Nucleus accumbens (tissue), 56 donors: Measurements from ENCODE around the gene CCDC175.

Source experiments
- DNase-seq, 56 donors: peaks; one replicate each; lab custom pipeline; 2025; lab: John Stamatoyannopoulos, UW

CCDC175 gene

DNA sequence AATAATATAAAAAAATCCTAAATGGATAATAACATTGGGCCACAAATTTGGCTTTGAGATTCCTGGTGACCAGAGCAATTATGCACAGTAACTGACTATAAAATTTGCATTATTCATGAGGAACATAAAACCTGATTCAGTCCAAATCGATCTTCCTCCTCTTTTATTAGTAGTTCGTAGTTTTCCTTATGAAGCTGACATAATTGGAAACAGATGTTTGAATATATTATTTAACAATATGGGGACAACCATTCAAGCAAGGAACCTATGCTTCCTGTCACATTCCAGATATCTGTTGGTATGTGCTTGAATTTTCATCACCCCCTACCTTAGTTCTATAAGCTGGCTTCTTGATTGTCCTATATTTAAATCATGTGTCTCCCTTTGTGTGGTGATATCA lies 34.9 kb downstream of the CCDC175 start:
- no peak for DNase-seq

DNA sequence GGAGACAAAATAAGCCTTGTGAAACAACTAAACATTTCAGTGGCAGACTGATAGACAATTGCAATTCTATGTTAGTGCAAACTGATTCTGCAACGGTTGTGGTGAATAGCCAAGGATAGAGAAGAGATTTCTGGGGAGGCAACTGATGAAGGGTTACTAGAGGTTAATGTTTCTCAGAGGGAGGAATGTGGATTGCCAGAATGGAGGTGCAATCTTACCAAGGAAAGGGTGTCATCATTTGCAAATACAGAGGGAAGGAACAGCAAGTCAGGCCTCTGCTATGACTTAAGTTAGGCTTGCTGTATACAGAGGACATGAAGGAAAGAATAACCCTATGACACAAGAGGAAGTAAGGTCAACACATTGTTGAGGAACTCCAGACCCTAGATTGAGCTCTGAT lies 35.8 kb downstream of the CCDC175 start:
- DNase-seq: no peak

- no peak for DNase-seq
Observed at GRCh38 chr14:59538936-59539335, 37.7 kb downstream of the CCDC175 start.

DNA sequence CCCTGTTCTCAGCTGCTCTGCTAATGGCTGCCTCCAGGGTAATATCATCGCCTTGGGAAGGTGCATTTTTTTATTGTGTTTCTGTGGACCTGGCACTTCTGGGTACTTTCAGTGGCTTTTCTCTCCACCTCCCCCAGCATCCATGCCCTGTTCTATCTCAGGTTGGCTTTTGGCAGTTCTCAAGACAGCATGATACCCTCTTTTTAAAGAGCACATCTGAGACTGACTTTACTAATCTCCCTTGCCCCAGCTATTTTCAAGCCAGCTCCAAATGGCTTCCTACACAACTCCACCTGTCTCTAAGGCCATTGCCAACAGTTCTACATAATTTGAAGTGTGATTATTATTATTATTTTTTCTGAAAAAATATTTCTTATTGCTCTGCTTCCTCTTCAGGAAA lies 39.1 kb downstream of the CCDC175 start:
- DNase-seq: no peak

- DNase-seq: no peak
Observed at GRCh38 chr14:59534361-59534987, 42.1 kb downstream of the CCDC175 start.

DNA sequence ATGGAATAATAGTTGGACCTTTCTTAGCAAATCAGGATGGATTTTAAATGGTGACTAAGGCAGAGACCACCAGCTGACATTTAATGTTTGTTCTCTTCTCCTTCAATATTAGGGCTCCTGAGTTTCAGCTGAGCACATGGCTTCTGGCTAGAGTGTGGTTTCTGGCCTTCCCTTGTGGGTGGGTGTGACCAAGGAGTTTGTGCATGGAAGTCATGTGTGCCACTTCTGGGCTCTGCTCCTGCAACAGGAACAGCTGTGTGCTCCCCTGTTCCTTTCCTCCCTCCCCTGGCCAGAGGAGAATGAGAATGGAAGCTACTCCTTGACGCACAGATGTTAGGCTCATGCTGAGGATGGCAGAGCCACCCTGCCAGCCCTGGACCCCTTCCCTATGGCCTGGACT lies 44.2 kb downstream of the CCDC175 start:
- DNase-seq: no peak

DNA sequence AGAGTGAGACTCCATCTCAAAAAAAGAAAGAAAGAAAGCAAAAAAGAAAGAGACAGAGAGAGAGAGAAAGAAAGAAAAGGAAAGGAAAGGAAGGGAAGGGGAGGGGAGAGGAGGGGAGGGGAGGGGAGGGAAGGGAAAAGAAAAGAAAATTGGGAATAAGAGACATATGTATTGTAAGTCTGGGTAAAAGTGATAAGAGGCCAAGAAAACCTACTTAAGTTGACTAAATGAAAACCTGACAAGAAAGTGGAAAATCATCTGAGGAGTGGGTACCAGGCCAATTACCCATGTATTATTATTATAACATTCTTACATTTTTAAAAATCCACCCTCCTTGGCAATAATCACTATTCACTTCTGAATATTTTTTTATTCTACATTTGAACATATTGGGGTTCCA lies 46.3 kb downstream of the CCDC175 start:
- no peak for DNase-seq

DNA sequence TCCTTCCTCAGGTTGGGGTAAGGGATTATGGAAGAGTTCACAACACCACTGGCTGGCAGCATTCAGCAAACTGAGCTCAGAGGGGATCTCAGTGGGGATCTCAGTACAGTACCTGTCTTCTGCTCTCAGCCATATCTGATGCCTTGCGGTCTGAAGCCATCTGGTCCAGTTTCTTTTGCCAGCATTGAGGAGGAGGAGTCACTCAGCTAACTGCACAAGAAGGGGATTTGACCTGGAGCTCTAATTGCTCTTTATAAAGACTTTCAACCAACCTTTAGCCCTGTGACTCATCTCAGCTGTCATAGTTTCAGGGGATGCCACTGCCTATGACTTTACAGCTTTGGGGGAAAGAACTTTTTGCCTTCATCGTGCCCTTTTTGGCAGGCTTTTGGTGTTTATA lies 47.4 kb downstream of the CCDC175 start:
- no peak for DNase-seq

GRCh38 chr14:59520224-59520623 lies 56.4 kb downstream of the CCDC175 start:
- no peak for DNase-seq

- peak in 2 of 56 donors; percentile 4 to 21 for DNase-seq
Observed at GRCh38 chr14:59511916-59512575, 64.6 kb downstream of the CCDC175 start.

- no peak for DNase-seq
Observed at GRCh38 chr14:59510966-59511365, 65.6 kb downstream of the CCDC175 start.

- peak in 5 of 56 donors; percentile 2 to 22 (median 5) for DNase-seq
Observed at GRCh38 chr14:59510001-59510400, 66.6 kb downstream of the CCDC175 start.

GRCh38 chr14:59509101-59509500 lies 67.5 kb downstream of the CCDC175 start:
- no peak for DNase-seq

DNA sequence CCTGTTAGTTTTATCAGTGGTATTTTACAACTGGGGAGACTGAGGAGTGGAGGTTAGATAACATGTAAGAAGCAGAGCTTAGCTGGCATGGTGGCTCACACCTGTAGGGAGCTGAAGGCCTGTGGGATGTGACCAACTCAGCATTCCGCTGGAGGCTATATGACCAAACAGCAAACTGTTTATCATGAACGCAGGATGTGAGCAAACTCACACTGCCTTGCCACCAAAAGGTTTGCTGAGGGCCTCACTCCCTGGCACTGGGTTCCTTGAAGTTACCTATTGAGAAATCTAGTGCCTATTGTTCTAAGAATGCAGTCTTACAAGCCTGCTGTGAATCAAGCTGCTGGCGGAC lies 68.9 kb downstream of the CCDC175 start:
- no peak for DNase-seq

DNA sequence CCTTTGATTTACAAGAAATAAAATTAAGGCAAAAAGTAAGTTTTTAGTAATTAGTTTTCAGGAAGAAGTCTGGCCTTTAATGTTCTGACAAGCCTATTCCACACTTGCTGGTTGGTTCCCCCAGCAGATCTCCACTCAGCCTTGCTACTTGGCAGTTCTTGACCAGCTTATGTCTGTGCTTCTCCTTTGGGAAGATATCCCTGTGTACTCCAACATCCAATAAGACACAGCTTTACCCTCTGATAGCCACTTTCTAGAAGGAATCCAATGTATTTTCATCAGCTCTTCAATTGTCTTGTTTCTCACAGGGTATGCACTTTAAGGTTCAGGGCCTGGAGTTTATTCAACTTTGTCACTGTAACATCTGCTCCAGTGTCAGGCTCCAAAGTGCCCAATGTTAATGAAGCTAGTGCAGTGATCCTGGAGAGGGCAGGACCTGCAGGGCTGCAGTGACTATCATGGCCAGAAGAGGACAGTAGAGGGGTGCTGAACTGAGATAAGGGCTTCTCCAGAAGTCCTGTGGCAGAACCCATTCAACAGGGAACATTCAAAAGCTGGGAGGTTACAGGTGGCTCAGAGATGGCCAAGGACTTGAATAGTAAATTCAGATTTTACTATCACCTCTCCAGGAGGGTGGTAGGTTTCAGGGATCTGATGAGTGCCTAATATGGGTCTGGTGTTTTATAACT lies 69.4 kb downstream of the CCDC175 start:
- DNase-seq: peak in 22 of 56 donors; percentile 1 to 59 (median 19)

DNA sequence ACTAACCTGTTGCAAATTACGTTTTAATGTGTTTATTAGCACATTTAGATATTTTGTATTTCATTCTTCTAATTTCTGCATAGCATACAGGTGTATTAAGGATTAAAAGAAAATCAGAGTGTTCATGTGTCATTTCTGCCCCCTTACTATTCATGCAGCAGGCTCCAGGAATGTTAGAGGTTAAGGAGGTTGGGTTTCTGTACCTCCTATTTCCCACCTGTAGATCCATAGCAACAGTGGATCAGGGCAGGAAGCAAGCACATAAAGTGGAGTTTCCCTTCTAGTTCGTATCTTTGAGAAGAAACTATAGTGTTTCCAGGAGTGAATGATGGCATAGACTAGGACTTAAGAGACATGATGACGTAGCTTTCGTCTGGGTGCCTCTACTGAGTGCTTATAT lies 73.4 kb downstream of the CCDC175 start:
- no peak for DNase-seq

DNA sequence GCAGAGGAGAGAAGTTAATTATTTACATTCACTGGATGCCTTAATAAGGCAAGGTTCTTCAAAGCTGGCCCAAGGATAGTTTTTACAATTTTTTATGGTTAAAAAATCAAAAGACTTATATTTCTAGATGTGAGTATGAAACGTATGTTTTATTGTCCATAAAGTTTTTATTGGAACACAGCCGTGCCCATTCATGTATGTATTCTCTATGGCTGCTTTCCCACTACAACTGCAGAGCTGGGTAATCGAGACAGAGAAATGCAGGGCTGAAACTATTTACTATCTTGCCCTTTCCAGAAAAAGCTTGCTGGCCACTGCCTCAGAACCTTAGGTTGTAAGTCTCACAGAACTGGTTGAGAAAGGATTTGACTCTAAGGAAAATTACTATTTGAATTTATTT lies 75.9 kb downstream of the CCDC175 start:
- no peak for DNase-seq

GRCh38 chr14:59492384-59492783 lies 84.2 kb downstream of the CCDC175 start:
- DNase-seq: no peak

- peak in 1 of 56 donors; percentile 11 for DNase-seq
Observed at GRCh38 chr14:59490756-59491155, 85.9 kb downstream of the CCDC175 start.

GRCh38 chr14:59484639-59485175 lies 91.9 kb downstream of the CCDC175 start:
- no peak for DNase-seq

DNA sequence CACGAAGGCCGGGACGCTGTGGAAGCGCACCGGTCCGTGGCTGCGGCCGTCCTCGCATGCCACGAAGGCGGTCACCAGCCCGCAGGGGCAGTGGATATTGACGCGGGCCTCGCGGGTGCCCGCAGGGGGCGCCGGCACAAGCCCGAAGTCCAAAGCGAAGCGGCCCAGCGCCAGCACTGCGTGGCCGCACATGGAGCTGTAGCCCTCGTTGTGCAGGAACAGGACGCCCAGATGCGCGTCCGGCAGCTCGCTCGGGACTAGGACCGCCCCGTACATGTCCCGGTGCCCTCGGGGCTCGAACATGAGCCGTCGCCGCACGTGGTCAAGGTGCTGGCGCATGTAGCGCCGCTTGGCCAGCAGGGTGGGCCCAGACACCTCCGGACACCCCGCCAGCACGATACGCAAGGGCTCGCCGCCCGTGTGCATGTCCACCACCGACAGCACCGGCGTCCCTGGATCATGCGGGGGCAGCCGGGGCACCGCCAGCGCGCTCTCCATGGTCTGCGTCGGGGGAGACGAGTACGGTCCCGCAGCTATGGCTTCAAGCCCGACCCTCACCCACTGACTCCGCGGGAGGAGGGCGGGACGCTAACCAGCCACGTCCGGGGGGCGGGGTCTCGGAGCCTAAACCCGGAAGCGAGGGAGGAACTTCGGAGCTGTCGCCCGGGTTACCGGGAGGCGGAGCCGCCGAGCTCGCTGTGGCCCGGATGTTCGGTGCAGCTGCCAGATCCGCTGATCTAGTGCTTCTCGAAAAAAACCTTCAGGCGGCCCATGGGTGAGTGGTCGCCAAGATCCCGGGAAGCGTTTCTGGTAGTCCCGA lies 92.6 kb downstream of the CCDC175 start, which contains the start of the genes JKAMP and L3HYPDH:
Gene JKAMP, plus strand, starts transcription at position 699 of the 820 bp plus-strand sequence. Its CDS starts 73 bp downstream, at position 772.
Gene L3HYPDH, minus strand, starts transcription at position 590 of the 820 bp plus-strand sequence. Its CDS starts 92 bp downstream, at position 498.
- peak; percentile 72 to 99 (median 93) for DNase-seq
